Dedifferentiated amniotic fluid mesenchymal stem cell (primary cell): Measurements from ENCODE around the gene CNTNAP2.

Experiments
- DNase-seq: peaks from one replicate; pipeline ENCODE4 v3.0.0-alpha.2; 2016; ENCODE audit errors: extremely low spot score

Gene CNTNAP2

GRCh38 chr7:146591976-146592375 is 475.4 kb downstream of the CNTNAP2 start:
- no peak for DNase-seq

GRCh38 chr7:146606628-146607027 is 490.0 kb downstream of the CNTNAP2 start:
- no peak for DNase-seq

- DNase-seq: no peak
Observed at GRCh38 chr7:146619641-146620040, 503.0 kb downstream of the CNTNAP2 start.

- DNase-seq: no peak
Observed at GRCh38 chr7:146626912-146627311, 510.3 kb downstream of the CNTNAP2 start.

GRCh38 chr7:146635205-146636032 is 518.8 kb downstream of the CNTNAP2 start:
- no peak for DNase-seq

GRCh38 chr7:146636033-146636356 is 519.4 kb downstream of the CNTNAP2 start:
- DNase-seq: no peak

GRCh38 chr7:146636581-146636980 is 520.0 kb downstream of the CNTNAP2 start:
- DNase-seq: no peak

GRCh38 chr7:146639291-146639690 is 522.7 kb downstream of the CNTNAP2 start:
- DNase-seq: no peak

GRCh38 chr7:146641491-146641890 is 524.9 kb downstream of the CNTNAP2 start:
- DNase-seq: no peak

- DNase-seq: no peak
Observed at GRCh38 chr7:146645383-146645976, 528.9 kb downstream of the CNTNAP2 start.

- no peak for DNase-seq
Observed at GRCh38 chr7:146647445-146647844, 530.8 kb downstream of the CNTNAP2 start.

GRCh38 chr7:146652176-146652575 is 535.6 kb downstream of the CNTNAP2 start:
- DNase-seq: no peak

GRCh38 chr7:146654048-146654447 is 537.4 kb downstream of the CNTNAP2 start:
- no peak for DNase-seq

GRCh38 chr7:146655928-146656797 is 539.6 kb downstream of the CNTNAP2 start:
- DNase-seq: no peak

GRCh38 chr7:146656988-146657387 is 540.4 kb downstream of the CNTNAP2 start:
- no peak for DNase-seq

GRCh38 chr7:146658604-146659003 is 542.0 kb downstream of the CNTNAP2 start:
- DNase-seq: no peak

- DNase-seq: no peak
Observed at GRCh38 chr7:146659732-146660131, 543.1 kb downstream of the CNTNAP2 start.

GRCh38 chr7:146660839-146661238 is 544.2 kb downstream of the CNTNAP2 start:
- DNase-seq: no peak

GRCh38 chr7:146661435-146661834 is 544.8 kb downstream of the CNTNAP2 start:
- no peak for DNase-seq

GRCh38 chr7:146661929-146662328 is 545.3 kb downstream of the CNTNAP2 start:
- no peak for DNase-seq

GRCh38 chr7:146665023-146665422 is 548.4 kb downstream of the CNTNAP2 start:
- no peak for DNase-seq

GRCh38 chr7:146670532-146670931 is 553.9 kb downstream of the CNTNAP2 start:
- no peak for DNase-seq

- no peak for DNase-seq
Observed at GRCh38 chr7:146681487-146681886, 564.9 kb downstream of the CNTNAP2 start.
